GM23338 (cell line): ENCODE measurements around the gene CCNYL1. TPM values are rescaled to one million over a fixed set of nuclear protein-coding genes. Genes with fewer than 3 reads are reported as not detected.

Experiments
- ATAC-seq: fragments of 200-7000 bp; cut with Tn5 transposase; 3 replicates; pipeline ENCODE4 v1.9.1; 2020
- DNase-seq: peaks from one replicate; pipeline ENCODE4 v3.0.0-alpha.2; 2015; ENCODE audit warnings: low spot score
- H2AFZ ChIP-seq: fragments of 200-600 bp; sonication (generic); 2 replicates; pipeline ENCODE4 v1.8.0; 2016; ENCODE audit warnings: antibody characterized with exemption, mild to moderate bottlenecking, moderate library complexity
- H3F3A ChIP-seq: fragments of 200-600 bp; sonication (generic); replicated peaks from 2 replicates; pipeline ENCODE4 v1.8.0; 2017; ENCODE audit warnings: antibody characterized with exemption, mixed run types, low read depth
- H3K27ac ChIP-seq: fragments of 200-600 bp; sonication (generic); 2 replicates; pipeline ENCODE4 v1.6.1; 2016; ENCODE audit warnings: low read depth
- H3K27me3 ChIP-seq: fragments of 200-600 bp; sonication (generic); 2 replicates; pipeline ENCODE4 v1.8.0; 2016; ENCODE audit warnings: mild to moderate bottlenecking, mixed run types, moderate library complexity; ENCODE audit not compliant: insufficient read depth
- H3K36me3 ChIP-seq: fragments of 200-600 bp; sonication (generic); 2 replicates; pipeline ENCODE4 v1.8.0; 2016; ENCODE audit warnings: mild to moderate bottlenecking; ENCODE audit not compliant: insufficient read depth
- H3K4me1 ChIP-seq: fragments of 200-600 bp; sonication (generic); 2 replicates; pipeline ENCODE4 v1.8.0; 2016; ENCODE audit warnings: mild to moderate bottlenecking, moderate library complexity; ENCODE audit not compliant: insufficient read depth
- H3K4me2 ChIP-seq: fragments of 200-600 bp; sonication (generic); 2 replicates; pipeline ENCODE4 v1.7.1; 2017; ENCODE audit warnings: mixed run types
- H3K4me3 ChIP-seq: fragments of 200-600 bp; sonication (generic); 2 replicates; pipeline ENCODE4 v1.6.1; 2016; ENCODE audit warnings: mixed run types
- H3K79me2 ChIP-seq: fragments of 200-600 bp; sonication (generic); replicated peaks from 2 replicates; pipeline ENCODE4 v1.8.0; 2017; ENCODE audit warnings: mild to moderate bottlenecking; ENCODE audit not compliant: insufficient read depth
- H3K9me2 ChIP-seq: fragments of 200-600 bp; sonication (generic); 2 replicates; pipeline ENCODE4 v1.8.0; 2017; ENCODE audit not compliant: insufficient read depth
- H4K20me1 ChIP-seq: fragments of 200-600 bp; sonication (generic); replicated peaks from 2 replicates; pipeline ENCODE4 v1.8.0; 2017; ENCODE audit warnings: mild to moderate bottlenecking; ENCODE audit not compliant: insufficient read depth
- H3K27ac Mint-ChIP-seq: 2 replicates; pipeline ENCODE4 v1.8.0; 2020; ENCODE audit warnings: inconsistent platforms, mild to moderate bottlenecking, moderate library complexity, mixed read lengths
- H3K27me3 Mint-ChIP-seq: 3 replicates; pipeline ENCODE4 v1.8.0; 2022; ENCODE audit warnings: low read depth, mild to moderate bottlenecking, moderate library complexity, mixed read lengths, inconsistent platforms; ENCODE audit not compliant: insufficient read depth, poor library complexity
- H3K36me3 Mint-ChIP-seq: 3 replicates; pipeline ENCODE4 v1.8.0; 2021; ENCODE audit warnings: low read depth, mild to moderate bottlenecking, inconsistent platforms, moderate library complexity, mixed read lengths
- H3K4me1 Mint-ChIP-seq: 3 replicates; pipeline ENCODE4 v1.8.0; 2020; ENCODE audit warnings: mild to moderate bottlenecking, inconsistent platforms, mixed read lengths
- H3K4me3 Mint-ChIP-seq: 3 replicates; pipeline ENCODE4 v1.8.0; 2021; ENCODE audit warnings: moderate library complexity, mild to moderate bottlenecking, inconsistent platforms, mixed read lengths
- H3K9me3 Mint-ChIP-seq: 3 replicates; pipeline ENCODE4 v1.8.0; 2020; ENCODE audit warnings: moderate library complexity, mild to moderate bottlenecking, inconsistent platforms, mixed read lengths
- CREB1 ChIP-seq: fragments of 250-450 bp; sonication (Bioruptor Pico); IDR thresholded peaks from 2 replicates; pipeline ENCODE4 v1.5.0; 2020; ENCODE audit warnings: low read depth, mild to moderate bottlenecking, moderate library complexity
- CTCF ChIP-seq, 2 experiments: fragments of 200-600 bp in 1 of 2; sonication (generic) in 1 of 2; conservative IDR thresholded peaks; 2 replicates each; pipeline versions ENCODE4 v1.5.1 to v1.6.1; 2016 to 2017; ENCODE audit warnings: antibody characterized with exemption in 2 of 2, low read depth in 2 of 2, mild to moderate bottlenecking in 2 of 2, moderate library complexity in 1 of 2
- EZH2 ChIP-seq: fragments of 200-600 bp; sonication (generic); IDR thresholded peaks from one replicate; pipeline ENCODE4 v1.8.0; 2017; ENCODE audit warnings: antibody characterized with exemption, mild to moderate bottlenecking, low read depth; ENCODE audit not compliant: unreplicated experiment
- EZH2phosphoT487 ChIP-seq: fragments of 200-600 bp; sonication (generic); IDR thresholded peaks from one replicate; pipeline ENCODE4 v1.8.1; 2018; ENCODE audit warnings: antibody characterized with exemption; ENCODE audit not compliant: unreplicated experiment
- JUNB ChIP-seq: IDR thresholded peaks from one replicate; pipeline ENCODE4 v1.6.1; 2016; ENCODE audit warnings: antibody characterized with exemption; ENCODE audit not compliant: unreplicated experiment
- NANOG ChIP-seq: IDR thresholded peaks from 2 replicates; pipeline ENCODE4 v1.6.1; 2016; ENCODE audit warnings: antibody characterized with exemption, borderline replicate concordance
- POLR2AphosphoS5 ChIP-seq: IDR thresholded peaks from 2 replicates; pipeline ENCODE4 v1.6.1; 2016; ENCODE audit warnings: antibody characterized with exemption, low read depth
- REST ChIP-seq: IDR thresholded peaks from one replicate; pipeline ENCODE4 v1.6.1; 2018; ENCODE audit warnings: antibody characterized with exemption; ENCODE audit not compliant: unreplicated experiment
- STAT1 ChIP-seq: IDR thresholded peaks from one replicate; pipeline ENCODE4 v1.6.1; 2016; ENCODE audit warnings: antibody characterized with exemption; ENCODE audit not compliant: unreplicated experiment
- ZNF114 ChIP-seq: fragments of 250-450 bp; sonication (Bioruptor Pico); IDR thresholded peaks from 2 replicates; pipeline ENCODE4 v1.5.0; 2020; ENCODE audit warnings: mild to moderate bottlenecking, moderate library complexity
- ZNF331 ChIP-seq: fragments of 250-450 bp; sonication (Bioruptor Pico); IDR thresholded peaks from 2 replicates; pipeline ENCODE4 v1.5.0; 2020; ENCODE audit warnings: low read depth, mild to moderate bottlenecking, moderate library complexity
- polyA plus RNA-seq: library from polyadenylated mRNA; unstranded; fragments of >200 nt; fragmentation: Nextera tagmentation; extraction: Ambion mirVana; gene quantifications from 2 replicates; pipeline ENCODE4 v1.2.1, GENCODE V29; 2016
- total RNA-seq: library from RNA; depleted of rRNA; stranded (reverse); fragments of >200 nt; shearing (Covaris generic); gene quantifications from 2 replicates; pipeline ENCODE4 v1.2.3, GENCODE V29; 2014
- TF ChIP-seq, protein P1 (sequence below): IDR thresholded peaks from 2 replicates; pipeline ENCODE4 v1.6.1; 2016; ENCODE audit warnings: antibody characterized with exemption
- TF ChIP-seq, protein P2 (sequence below): fragments of 250-450 bp; sonication (Bioruptor Pico); IDR thresholded peaks from 2 replicates; pipeline ENCODE4 v1.5.0; 2020; ENCODE audit warnings: mild to moderate bottlenecking, moderate library complexity

Gene CCNYL1
- total and polyA plus RNA-seq, 2 experiments from 2014 or later, result 19.6 to 32.1 TPM

DNA sequence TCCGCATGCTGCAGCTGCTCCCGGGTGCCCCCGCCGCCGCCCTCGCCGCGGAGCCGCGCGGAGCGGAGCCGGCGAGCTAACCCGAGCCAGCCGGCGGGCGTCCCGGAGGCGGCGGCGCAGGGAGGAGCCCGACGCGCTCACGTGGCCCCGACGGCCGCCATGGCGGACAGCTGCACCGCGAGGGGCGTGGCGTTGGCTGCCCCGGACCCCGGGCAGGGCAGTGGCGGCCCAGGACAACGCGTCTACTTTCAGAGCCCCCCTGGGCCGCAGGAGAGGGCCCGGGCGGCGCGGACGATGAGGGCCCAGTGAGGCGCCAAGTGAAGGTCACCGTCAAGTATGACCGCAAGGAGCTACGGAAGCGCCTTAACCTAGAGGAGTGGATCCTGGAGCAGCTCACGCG, 30.0 kb upstream of the CCNYL1 start:
- Histone ChIP-seq H3K27ac (0 out of 2 replicates have a peak overlapping the region, but pooled peaks have one; percentile 81), H3K4me2 (peak overlapping the region; percentile 80), H3K27me3 (no peaks in the 10 kb centered on the region), H4K20me1 (no peaks in the 10 kb centered on the region), H3K79me2 (no peaks in the 10 kb centered on the region), H3K4me1 (peaks cover 17% of the 10 kb centered on the region; the same call in 1 of the 2 replicates), H2AFZ (peak overlapping the region; percentile 89), H3F3A (peaks cover 5% of the 10 kb centered on the region), H3K36me3 (no peaks in the 10 kb centered on the region), H3K4me3 (peak overlapping the region; percentile 61), H3K9me2 (no peaks in the 10 kb centered on the region)
- Mint-ChIP-seq H3K4me1 (peaks cover 7% of the 10 kb centered on the region), H3K36me3 (no peaks in the 10 kb centered on the region), H3K9me3 (no peaks in the 10 kb centered on the region), H3K4me3 (peak overlapping the region; percentile 55; the same call in 2 of the 3 replicates), H3K27me3 (peaks cover 3% of the 10 kb centered on the region), H3K27ac (no peak overlapping the region)
- TF ChIP-seq CTCF (conservative IDR thresholded peaks at IDR 0.05; ENCODE audit: low read depth in 2 of 2) (no peak), EZH2 (no peak), JUNB (no peak), REST (no peak), NANOG (no peak), ZNF114 (CRISPR knock-in tag) (no peak), STAT1 (no peak), EZH2phosphoT487 (no peak), ZNF331 (CRISPR knock-in tag) (no peak), CREB1 (CRISPR knock-in tag) (no peak), POLR2AphosphoS5 (no peak; the same call in 1 of the 2 replicates)
- TF ChIP-seq, protein P1, sequence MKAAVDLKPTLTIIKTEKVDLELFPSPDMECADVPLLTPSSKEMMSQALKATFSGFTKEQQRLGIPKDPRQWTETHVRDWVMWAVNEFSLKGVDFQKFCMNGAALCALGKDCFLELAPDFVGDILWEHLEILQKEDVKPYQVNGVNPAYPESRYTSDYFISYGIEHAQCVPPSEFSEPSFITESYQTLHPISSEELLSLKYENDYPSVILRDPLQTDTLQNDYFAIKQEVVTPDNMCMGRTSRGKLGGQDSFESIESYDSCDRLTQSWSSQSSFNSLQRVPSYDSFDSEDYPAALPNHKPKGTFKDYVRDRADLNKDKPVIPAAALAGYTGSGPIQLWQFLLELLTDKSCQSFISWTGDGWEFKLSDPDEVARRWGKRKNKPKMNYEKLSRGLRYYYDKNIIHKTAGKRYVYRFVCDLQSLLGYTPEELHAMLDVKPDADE, result no peak
- TF ChIP-seq, protein P2, sequence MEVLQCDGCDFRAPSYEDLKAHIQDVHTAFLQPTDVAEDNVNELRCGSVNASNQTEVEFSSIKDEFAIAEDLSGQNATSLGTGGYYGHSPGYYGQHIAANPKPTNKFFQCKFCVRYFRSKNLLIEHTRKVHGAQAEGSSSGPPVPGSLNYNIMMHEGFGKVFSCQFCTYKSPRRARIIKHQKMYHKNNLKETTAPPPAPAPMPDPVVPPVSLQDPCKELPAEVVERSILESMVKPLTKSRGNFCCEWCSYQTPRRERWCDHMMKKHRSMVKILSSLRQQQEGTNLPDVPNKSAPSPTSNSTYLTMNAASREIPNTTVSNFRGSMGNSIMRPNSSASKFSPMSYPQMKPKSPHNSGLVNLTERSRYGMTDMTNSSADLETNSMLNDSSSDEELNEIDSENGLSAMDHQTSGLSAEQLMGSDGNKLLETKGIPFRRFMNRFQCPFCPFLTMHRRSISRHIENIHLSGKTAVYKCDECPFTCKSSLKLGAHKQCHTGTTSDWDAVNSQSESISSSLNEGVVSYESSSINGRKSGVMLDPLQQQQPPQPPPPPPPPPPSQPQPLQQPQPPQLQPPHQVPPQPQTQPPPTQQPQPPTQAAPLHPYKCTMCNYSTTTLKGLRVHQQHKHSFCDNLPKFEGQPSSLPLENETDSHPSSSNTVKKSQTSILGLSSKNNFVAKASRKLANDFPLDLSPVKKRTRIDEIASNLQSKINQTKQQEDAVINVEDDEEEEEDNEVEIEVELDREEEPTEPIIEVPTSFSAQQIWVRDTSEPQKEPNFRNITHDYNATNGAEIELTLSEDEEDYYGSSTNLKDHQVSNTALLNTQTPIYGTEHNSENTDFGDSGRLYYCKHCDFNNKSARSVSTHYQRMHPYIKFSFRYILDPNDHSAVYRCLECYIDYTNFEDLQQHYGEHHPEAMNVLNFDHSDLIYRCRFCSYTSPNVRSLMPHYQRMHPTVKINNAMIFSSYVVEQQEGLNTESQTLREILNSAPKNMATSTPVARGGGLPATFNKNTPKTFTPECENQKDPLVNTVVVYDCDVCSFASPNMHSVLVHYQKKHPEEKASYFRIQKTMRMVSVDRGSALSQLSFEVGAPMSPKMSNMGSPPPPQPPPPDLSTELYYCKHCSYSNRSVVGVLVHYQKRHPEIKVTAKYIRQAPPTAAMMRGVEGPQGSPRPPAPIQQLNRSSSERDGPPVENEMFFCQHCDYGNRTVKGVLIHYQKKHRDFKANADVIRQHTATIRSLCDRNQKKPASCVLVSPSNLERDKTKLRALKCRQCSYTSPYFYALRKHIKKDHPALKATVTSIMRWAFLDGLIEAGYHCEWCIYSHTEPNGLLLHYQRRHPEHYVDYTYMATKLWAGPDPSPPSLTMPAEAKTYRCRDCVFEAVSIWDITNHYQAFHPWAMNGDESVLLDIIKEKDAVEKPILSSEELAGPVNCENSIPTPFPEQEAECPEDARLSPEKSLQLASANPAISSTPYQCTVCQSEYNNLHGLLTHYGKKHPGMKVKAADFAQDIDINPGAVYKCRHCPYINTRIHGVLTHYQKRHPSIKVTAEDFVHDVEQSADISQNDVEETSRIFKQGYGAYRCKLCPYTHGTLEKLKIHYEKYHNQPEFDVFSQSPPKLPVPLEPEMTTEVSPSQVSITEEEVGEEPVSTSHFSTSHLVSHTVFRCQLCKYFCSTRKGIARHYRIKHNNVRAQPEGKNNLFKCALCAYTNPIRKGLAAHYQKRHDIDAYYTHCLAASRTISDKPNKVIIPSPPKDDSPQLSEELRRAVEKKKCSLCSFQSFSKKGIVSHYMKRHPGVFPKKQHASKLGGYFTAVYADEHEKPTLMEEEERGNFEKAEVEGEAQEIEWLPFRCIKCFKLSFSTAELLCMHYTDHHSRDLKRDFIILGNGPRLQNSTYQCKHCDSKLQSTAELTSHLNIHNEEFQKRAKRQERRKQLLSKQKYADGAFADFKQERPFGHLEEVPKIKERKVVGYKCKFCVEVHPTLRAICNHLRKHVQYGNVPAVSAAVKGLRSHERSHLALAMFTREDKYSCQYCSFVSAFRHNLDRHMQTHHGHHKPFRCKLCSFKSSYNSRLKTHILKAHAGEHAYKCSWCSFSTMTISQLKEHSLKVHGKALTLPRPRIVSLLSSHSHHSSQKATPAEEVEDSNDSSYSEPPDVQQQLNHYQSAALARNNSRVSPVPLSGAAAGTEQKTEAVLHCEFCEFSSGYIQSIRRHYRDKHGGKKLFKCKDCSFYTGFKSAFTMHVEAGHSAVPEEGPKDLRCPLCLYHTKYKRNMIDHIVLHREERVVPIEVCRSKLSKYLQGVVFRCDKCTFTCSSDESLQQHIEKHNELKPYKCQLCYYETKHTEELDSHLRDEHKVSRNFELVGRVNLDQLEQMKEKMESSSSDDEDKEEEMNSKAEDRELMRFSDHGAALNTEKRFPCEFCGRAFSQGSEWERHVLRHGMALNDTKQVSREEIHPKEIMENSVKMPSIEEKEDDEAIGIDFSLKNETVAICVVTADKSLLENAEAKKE (CRISPR knock-in tag), result no peak
- peak; percentile 97 for ATAC-seq
- peak; percentile 80 for DNase-seq
